WTC11 (cell line): ENCODE results near the gene EIF6. TPM values are rescaled to one million over a fixed set of nuclear protein-coding genes. Genes with fewer than 3 reads are reported as not detected.

Experiments
- ATAC-seq: fragments of 200-7000 bp; cut with Tn5 transposase; 2 replicates; pipeline ENCODE4 v1.10.0; 2021; ENCODE audit warnings: mild to moderate bottlenecking, moderate library complexity
- CTCF ChIA-PET: fragments of 300-600 bp; sonication (Branson Sonifier 250); formaldehyde crosslinking; loops from one replicate; lab custom pipeline; 2021; ENCODE audit warnings: antibody characterized with exemption; lab: Charles Lee
- POLR2A ChIA-PET: fragments of 350-600 bp; sonication (Branson Sonifier 250); formaldehyde crosslinking; loops from one replicate; lab custom pipeline; 2021; ENCODE audit warnings: antibody characterized with exemption; lab: Charles Lee
- DNase-seq: peaks from one replicate; pipeline ENCODE4 v3.0.0; 2021; ENCODE audit warnings: low spot score
- H3K27ac Mint-ChIP-seq: 2 replicates; pipeline ENCODE4 v1.8.0; 2021; ENCODE audit warnings: mixed read lengths
- H3K27me3 Mint-ChIP-seq: 2 replicates; pipeline ENCODE4 v1.8.0; 2021; ENCODE audit warnings: low read depth, mild to moderate bottlenecking, moderate library complexity, mixed read lengths
- H3K36me3 Mint-ChIP-seq: 2 replicates; pipeline ENCODE4 v1.8.0; 2021; ENCODE audit warnings: mixed read lengths
- H3K4me1 Mint-ChIP-seq: 2 replicates; pipeline ENCODE4 v1.8.0; 2022; ENCODE audit warnings: mixed read lengths
- H3K4me3 Mint-ChIP-seq: 2 replicates; pipeline ENCODE4 v1.8.0; 2021; ENCODE audit warnings: mild to moderate bottlenecking, moderate library complexity, mixed read lengths
- H3K9me3 Mint-ChIP-seq: 2 replicates; pipeline ENCODE4 v1.8.0; 2021; ENCODE audit warnings: mixed read lengths
- ELF4 ChIP-seq: sonication (generic); formaldehyde crosslinking; IDR thresholded peaks from 2 replicates; pipeline ENCODE4 v1.8.1; 2022; ENCODE audit warnings: low read depth, mild to moderate bottlenecking, moderate library complexity, missing genetic modification reagents
- ESRRA ChIP-seq: sonication (generic); formaldehyde crosslinking; IDR thresholded peaks from 2 replicates; pipeline ENCODE4 v1.8.1; 2022; ENCODE audit warnings: mild to moderate bottlenecking, missing genetic modification reagents, borderline replicate concordance
- FOXK1 ChIP-seq: sonication (generic); formaldehyde crosslinking; IDR thresholded peaks from 2 replicates; pipeline ENCODE4 v1.8.0; 2022; ENCODE audit warnings: mild to moderate bottlenecking, moderate library complexity, missing genetic modification reagents
- IRF2 ChIP-seq: sonication (generic); formaldehyde crosslinking; IDR thresholded peaks from 2 replicates; pipeline ENCODE4 v1.8.0; 2022; ENCODE audit warnings: low read depth, missing genetic modification reagents, borderline replicate concordance
- MXD4 ChIP-seq: fragments of 250-450 bp; sonication (Bioruptor Pico); IDR thresholded peaks from 2 replicates; pipeline ENCODE4 v1.8.0; 2021; ENCODE audit warnings: mild to moderate bottlenecking, moderate library complexity, borderline replicate concordance
- NFATC4 ChIP-seq: fragments of 250-450 bp; sonication (Bioruptor Pico); IDR thresholded peaks from 2 replicates; pipeline ENCODE4 v1.9.0; 2021; ENCODE audit warnings: mild to moderate bottlenecking
- NFYB ChIP-seq: sonication (generic); formaldehyde crosslinking; conservative IDR thresholded peaks from 2 replicates; pipeline ENCODE4 v1.8.0; 2022; ENCODE audit warnings: low read depth, missing genetic modification reagents
- TEAD4 ChIP-seq: sonication (generic); formaldehyde crosslinking; IDR thresholded peaks from 2 replicates; pipeline ENCODE4 v1.8.0; 2022; ENCODE audit warnings: mild to moderate bottlenecking, missing genetic modification reagents
- ZNF121 ChIP-seq: sonication (generic); formaldehyde crosslinking; IDR thresholded peaks from 2 replicates; pipeline ENCODE4 v1.8.0; 2023; ENCODE audit warnings: missing genetic modification reagents
- ZNF671 ChIP-seq: fragments of 250-450 bp; sonication (Bioruptor Pico); IDR thresholded peaks from 2 replicates; pipeline ENCODE4 v1.8.0; 2021; ENCODE audit warnings: mild to moderate bottlenecking
- total RNA-seq: library from RNA; stranded (reverse); gene quantifications from 3 replicates; pipeline ENCODE4 v1.2.3, GENCODE V29; 2021
- TF ChIP-seq, protein P1 (sequence below): sonication (generic); formaldehyde crosslinking; IDR thresholded peaks from 2 replicates; pipeline ENCODE4 v1.8.0; 2023; ENCODE audit warnings: mild to moderate bottlenecking, missing genetic modification reagents
- TF ChIP-seq, protein P2 (sequence below): sonication (generic); formaldehyde crosslinking; IDR thresholded peaks from 2 replicates; pipeline ENCODE4 v1.8.0; 2022; ENCODE audit warnings: mild to moderate bottlenecking, missing genetic modification reagents
- TF ChIP-seq, protein P3 (sequence below): sonication (generic); formaldehyde crosslinking; IDR thresholded peaks from 2 replicates; pipeline ENCODE4 v1.8.1; 2022; ENCODE audit warnings: mild to moderate bottlenecking, missing genetic modification reagents, moderate library complexity, borderline replicate concordance
- TF ChIP-seq, protein P4 (sequence below): fragments of 250-450 bp; sonication (Bioruptor Pico); IDR thresholded peaks from 2 replicates; pipeline ENCODE4 v1.8.0; 2021; ENCODE audit warnings: mild to moderate bottlenecking
- TF ChIP-seq, protein P5 (sequence below): sonication (generic); formaldehyde crosslinking; IDR thresholded peaks from 2 replicates; pipeline ENCODE4 v1.8.1; 2022; ENCODE audit warnings: missing genetic modification reagents, borderline replicate concordance
- TF ChIP-seq, protein P6 (sequence below): sonication (generic); formaldehyde crosslinking; IDR thresholded peaks from 2 replicates; pipeline ENCODE4 v1.8.0; 2022; ENCODE audit warnings: missing genetic modification reagents

The EIF6 gene
- total RNA-seq, 1 experiment from 2014 or later: 157 TPM

DNA sequence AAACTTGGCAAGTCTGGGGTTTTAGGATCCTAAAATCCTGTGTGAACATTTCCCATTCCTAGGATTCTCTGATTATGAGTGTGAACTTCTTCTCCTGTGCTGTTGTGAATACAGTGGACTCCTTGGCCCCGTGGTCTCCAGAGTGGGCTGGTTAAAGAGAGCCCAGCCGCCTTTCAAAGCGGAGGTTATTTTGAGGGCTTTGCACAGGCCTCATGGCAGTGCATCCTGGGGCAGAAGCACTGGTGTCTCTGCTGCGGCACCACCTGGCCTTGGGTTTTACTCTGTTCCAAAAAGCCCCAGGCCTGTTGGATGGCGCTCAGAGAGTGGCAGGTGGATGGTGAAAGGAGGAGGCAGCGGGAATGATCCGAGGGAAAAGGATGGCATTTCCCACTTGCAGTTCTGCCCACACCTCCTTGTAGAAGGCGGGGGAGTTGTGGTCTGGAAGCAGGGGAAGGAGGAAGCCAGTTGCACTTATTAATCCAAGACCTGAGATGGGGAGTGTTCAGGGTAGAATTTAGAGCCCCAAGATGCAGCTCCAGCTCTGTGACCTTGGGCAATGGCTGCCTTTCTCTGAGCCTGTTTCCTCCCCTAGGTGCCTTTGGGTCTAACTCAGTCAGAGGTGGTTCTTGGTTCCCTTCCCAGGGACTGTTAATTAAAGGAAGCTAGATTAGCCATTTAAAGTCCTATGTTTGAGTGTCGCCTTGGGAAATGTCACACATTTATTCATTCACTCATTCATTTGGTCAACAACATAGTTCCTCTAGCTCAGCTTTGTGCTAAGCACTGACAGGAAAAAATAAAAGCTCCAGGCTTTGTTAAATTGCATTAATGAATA, 35.7 kb downstream of the EIF6 start:
- Mint-ChIP-seq H3K4me3 (no peak overlapping the region), H3K9me3 (no peaks in the 10 kb centered on the region), H3K36me3 (no peaks in the 10 kb centered on the region), H3K27ac (peak overlapping the region; percentile 32; the same call in 1 of the 2 replicates), H3K4me1 (peaks cover 33% of the 10 kb centered on the region), H3K27me3 (no peaks in the 10 kb centered on the region)
- ATAC-seq: no peak
- DNase-seq: no peak
- ChIA-PET POLR2A (interaction anchor here (0.8 to 1.4 kb wide), 2 partner anchors 12 to 15 kb away, joined by 3 read pairs; no protein-coding TSS in a partner anchor), CTCF (interaction anchor here (2.7 kb wide), 1 partner anchor 104 kb away, joined by 10 read pairs; no protein-coding TSS in a partner anchor)
- TF ChIP-seq, protein P1, sequence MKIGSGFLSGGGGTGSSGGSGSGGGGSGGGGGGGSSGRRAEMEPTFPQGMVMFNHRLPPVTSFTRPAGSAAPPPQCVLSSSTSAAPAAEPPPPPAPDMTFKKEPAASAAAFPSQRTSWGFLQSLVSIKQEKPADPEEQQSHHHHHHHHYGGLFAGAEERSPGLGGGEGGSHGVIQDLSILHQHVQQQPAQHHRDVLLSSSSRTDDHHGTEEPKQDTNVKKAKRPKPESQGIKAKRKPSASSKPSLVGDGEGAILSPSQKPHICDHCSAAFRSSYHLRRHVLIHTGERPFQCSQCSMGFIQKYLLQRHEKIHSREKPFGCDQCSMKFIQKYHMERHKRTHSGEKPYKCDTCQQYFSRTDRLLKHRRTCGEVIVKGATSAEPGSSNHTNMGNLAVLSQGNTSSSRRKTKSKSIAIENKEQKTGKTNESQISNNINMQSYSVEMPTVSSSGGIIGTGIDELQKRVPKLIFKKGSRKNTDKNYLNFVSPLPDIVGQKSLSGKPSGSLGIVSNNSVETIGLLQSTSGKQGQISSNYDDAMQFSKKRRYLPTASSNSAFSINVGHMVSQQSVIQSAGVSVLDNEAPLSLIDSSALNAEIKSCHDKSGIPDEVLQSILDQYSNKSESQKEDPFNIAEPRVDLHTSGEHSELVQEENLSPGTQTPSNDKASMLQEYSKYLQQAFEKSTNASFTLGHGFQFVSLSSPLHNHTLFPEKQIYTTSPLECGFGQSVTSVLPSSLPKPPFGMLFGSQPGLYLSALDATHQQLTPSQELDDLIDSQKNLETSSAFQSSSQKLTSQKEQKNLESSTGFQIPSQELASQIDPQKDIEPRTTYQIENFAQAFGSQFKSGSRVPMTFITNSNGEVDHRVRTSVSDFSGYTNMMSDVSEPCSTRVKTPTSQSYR: no peak
- no peak for TF ChIP-seq TEAD4 (CRISPR knock-in tag)
- no peak for TF ChIP-seq MXD4
- TF ChIP-seq, protein P2, sequence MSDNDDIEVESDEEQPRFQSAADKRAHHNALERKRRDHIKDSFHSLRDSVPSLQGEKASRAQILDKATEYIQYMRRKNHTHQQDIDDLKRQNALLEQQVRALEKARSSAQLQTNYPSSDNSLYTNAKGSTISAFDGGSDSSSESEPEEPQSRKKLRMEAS (CRISPR knock-in tag): no peak
- TF ChIP-seq, protein P3, sequence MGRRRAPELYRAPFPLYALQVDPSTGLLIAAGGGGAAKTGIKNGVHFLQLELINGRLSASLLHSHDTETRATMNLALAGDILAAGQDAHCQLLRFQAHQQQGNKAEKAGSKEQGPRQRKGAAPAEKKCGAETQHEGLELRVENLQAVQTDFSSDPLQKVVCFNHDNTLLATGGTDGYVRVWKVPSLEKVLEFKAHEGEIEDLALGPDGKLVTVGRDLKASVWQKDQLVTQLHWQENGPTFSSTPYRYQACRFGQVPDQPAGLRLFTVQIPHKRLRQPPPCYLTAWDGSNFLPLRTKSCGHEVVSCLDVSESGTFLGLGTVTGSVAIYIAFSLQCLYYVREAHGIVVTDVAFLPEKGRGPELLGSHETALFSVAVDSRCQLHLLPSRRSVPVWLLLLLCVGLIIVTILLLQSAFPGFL: no peak
- no peak for TF ChIP-seq ZNF121
- no peak for TF ChIP-seq ESRRA (CRISPR knock-in tag)
- no peak for TF ChIP-seq ZNF671 (CRISPR knock-in tag)
- TF ChIP-seq, protein P4, sequence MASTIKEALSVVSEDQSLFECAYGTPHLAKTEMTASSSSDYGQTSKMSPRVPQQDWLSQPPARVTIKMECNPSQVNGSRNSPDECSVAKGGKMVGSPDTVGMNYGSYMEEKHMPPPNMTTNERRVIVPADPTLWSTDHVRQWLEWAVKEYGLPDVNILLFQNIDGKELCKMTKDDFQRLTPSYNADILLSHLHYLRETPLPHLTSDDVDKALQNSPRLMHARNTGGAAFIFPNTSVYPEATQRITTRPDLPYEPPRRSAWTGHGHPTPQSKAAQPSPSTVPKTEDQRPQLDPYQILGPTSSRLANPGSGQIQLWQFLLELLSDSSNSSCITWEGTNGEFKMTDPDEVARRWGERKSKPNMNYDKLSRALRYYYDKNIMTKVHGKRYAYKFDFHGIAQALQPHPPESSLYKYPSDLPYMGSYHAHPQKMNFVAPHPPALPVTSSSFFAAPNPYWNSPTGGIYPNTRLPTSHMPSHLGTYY (CRISPR knock-in tag): no peak
- TF ChIP-seq, protein P5, sequence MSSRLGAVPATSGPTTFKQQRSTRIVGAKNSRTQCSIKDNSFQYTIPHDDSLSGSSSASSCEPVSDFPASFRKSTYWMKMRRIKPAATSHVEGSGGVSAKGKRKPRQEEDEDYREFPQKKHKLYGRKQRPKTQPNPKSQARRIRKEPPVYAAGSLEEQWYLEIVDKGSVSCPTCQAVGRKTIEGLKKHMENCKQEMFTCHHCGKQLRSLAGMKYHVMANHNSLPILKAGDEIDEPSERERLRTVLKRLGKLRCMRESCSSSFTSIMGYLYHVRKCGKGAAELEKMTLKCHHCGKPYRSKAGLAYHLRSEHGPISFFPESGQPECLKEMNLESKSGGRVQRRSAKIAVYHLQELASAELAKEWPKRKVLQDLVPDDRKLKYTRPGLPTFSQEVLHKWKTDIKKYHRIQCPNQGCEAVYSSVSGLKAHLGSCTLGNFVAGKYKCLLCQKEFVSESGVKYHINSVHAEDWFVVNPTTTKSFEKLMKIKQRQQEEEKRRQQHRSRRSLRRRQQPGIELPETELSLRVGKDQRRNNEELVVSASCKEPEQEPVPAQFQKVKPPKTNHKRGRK (CRISPR knock-in tag): no peak
- no peak for TF ChIP-seq FOXK1 (CRISPR knock-in tag)
- no peak for TF ChIP-seq NFATC4 (CRISPR knock-in tag)
- no peak for TF ChIP-seq IRF2
- no peak for TF ChIP-seq ELF4 (CRISPR knock-in tag)
- TF ChIP-seq, protein P6, sequence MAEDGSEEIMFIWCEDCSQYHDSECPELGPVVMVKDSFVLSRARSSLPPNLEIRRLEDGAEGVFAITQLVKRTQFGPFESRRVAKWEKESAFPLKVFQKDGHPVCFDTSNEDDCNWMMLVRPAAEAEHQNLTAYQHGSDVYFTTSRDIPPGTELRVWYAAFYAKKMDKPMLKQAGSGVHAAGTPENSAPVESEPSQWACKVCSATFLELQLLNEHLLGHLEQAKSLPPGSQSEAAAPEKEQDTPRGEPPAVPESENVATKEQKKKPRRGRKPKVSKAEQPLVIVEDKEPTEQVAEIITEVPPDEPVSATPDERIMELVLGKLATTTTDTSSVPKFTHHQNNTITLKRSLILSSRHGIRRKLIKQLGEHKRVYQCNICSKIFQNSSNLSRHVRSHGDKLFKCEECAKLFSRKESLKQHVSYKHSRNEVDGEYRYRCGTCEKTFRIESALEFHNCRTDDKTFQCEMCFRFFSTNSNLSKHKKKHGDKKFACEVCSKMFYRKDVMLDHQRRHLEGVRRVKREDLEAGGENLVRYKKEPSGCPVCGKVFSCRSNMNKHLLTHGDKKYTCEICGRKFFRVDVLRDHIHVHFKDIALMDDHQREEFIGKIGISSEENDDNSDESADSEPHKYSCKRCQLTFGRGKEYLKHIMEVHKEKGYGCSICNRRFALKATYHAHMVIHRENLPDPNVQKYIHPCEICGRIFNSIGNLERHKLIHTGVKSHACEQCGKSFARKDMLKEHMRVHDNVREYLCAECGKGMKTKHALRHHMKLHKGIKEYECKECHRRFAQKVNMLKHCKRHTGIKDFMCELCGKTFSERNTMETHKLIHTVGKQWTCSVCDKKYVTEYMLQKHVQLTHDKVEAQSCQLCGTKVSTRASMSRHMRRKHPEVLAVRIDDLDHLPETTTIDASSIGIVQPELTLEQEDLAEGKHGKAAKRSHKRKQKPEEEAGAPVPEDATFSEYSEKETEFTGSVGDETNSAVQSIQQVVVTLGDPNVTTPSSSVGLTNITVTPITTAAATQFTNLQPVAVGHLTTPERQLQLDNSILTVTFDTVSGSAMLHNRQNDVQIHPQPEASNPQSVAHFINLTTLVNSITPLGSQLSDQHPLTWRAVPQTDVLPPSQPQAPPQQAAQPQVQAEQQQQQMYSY: no peak
- TF ChIP-seq NFYB (CRISPR knock-in tag): no peak
